Bronchial smooth muscle cell (primary cell): Measurements from ENCODE around the gene CLNK. TPM values are rescaled to one million over a fixed set of nuclear protein-coding genes. Genes with fewer than 3 reads are reported as not detected.

ENCODE experiments used
- total RNA-seq: library from RNA; depleted of rRNA; stranded (reverse); fragments of >200 nt; gene quantifications from 2 replicates; pipeline ENCODE4 v1.2.1, GENCODE V29; 2014

Gene CLNK
- total RNA-seq: not detected in 2 replicates

GRCh38 chr4:10684631-10685030 lies at the start of gene CLNK:
TSS of gene CLNK (minus strand) at chr4:10684768. CDS start at chr4:10667869, 16,899 bp downstream.

GRCh38 chr4:10457255-10457801 lies 227.2 kb downstream of the CLNK start, which contains the start of gene ZNF518B:
TSS of gene ZNF518B (minus strand) at chr4:10457426. CDS start at chr4:10446328, 11,098 bp downstream.

Other genes with a start within 250 kb of the CLNK start
- gene ZNF518B, start 227.3 kb downstream of the CLNK start, total RNA-seq: 23.8 and 26.4 TPM in 2 replicates